HT1080 (cell line): ENCODE results near the gene THSD7A. TPM values are rescaled to one million over a fixed set of nuclear protein-coding genes. Genes with fewer than 3 reads are reported as not detected.

Experiments used
- DNase-seq: peaks from one replicate; pipeline ENCODE4 v3.0.0-alpha.2; 2015; ENCODE audit warnings: low read depth
- total RNA-seq: library from RNA; depleted of rRNA; stranded (reverse); fragments of >200 nt; shearing (Covaris generic); gene quantifications from 2 replicates; pipeline ENCODE4 v1.2.3, GENCODE V29; 2014

THSD7A gene
- total RNA-seq, 1 experiment from 2014 or later: not detected

GRCh38 chr7:11751315-11751714 is 80.7 kb downstream of the THSD7A start:
- no peak for DNase-seq

DNA sequence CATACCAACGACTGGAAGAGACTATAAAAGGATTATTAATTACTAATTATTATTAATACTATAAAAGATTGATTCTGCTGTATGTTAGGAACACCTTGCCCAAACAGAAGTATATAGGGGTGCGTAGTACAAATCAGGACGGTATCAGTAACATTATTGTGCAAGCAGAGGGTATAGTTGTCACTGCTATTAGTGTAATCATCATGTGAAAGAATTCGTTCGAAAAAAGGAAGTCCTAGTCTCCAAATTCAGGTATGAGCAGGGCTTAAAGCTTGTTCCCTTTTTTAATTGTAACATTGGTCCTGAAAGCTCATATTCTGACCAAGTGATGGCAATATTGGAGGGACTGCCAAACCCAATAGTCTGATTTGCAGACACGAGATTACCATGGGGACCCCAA is 81.8 kb downstream of the THSD7A start:
- DNase-seq: no peak

DNA sequence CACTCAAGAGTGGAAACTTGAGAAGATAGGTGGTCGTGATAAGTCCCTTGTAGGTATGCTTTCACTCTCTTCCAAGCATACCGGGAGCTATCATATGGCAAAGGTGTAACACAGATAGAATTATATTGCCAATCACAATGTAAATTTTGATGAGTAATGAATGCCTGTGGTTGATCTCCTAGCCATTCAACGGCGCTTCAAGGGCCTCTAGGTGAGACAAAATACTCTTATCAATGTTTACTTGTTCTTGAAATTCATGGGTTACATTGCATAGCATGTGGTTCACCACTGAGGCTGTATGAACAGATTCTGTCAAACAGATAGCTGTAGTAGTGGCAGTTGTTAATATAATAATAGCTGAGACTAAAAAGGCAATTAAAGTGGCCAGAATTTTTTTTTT is 82.4 kb downstream of the THSD7A start:
- no peak for DNase-seq

DNA sequence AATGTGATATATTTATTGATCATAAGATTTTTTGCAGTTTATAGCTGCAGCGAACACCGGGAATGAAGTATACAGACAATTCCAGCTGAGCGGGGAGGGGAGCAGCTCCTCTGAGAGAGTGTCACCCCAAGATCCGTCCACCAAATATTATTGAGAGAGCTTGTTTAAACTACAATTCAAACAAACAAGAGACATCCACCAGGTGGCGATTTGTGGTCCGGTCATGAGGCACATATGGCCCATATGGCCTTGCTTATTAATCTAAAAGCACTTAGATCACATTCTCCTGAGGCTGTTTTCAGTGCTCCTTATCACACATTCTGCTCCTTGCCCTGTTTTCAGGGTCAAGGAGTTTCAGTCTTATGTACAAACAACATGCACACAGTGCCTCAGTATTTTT is 83.1 kb downstream of the THSD7A start:
- DNase-seq: no peak

DNA sequence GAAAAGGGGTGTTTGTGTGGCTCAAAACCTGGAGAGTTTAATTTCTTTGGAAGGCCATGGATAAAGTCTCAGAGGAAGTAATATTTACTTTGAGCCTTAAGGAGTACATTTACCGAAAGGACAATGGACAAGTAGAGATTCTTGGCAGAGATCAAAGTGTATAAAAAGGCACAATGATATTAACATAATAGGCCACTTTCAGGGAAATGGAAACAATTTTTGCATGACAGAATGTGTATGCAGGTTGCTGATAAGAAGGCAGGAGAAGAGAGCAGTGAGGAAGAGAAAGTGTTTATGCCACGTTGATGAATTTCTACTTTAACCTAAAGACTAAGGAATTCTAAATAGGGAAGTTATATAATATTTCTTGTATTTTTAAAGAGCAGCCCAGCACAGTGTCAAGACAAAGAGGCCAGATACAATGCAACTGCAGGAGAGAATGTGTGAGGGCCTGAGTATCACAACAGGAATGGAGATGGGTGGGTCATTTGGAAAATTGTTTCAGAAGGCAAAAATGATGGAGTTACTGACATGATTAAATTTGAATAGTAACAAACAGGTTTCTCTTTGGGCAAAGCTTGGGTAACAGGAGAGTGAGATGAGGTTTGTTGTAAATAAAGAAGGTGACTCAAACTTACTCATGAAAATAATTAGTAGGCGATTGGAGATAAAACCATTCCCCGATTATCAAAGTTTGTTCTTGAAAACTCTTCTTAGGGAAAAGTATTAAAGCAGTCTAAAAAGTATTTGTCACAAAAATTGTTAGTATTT is 84.1 kb downstream of the THSD7A start:
- DNase-seq: no peak

- no peak for DNase-seq
These were observed 85.4 kb downstream of the THSD7A start for GRCh38 chr7:11746591-11746990.

GRCh38 chr7:11743548-11743947 is 88.5 kb downstream of the THSD7A start:
- no peak for DNase-seq

- no peak for DNase-seq
These were observed 89.0 kb downstream of the THSD7A start for GRCh38 chr7:11743016-11743415.

DNA sequence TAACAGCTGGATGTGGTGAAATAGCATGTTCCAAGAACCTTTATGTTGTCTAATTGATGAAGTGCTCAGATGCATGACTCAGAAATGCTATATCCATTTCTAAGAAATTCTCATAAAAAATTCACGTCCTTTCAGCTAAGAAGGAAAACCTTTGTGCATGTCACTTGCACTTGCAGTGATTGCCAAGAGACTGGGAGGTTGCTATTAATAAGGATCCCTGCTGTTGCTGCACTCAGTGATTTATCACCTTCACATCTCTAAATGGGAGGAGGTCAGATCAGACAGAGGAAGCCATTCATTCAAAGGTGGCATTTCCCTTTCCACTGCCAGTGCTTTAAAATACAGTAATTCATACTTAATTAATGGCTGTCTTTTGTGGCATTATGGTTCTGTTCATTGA is 89.5 kb downstream of the THSD7A start:
- DNase-seq: no peak

DNA sequence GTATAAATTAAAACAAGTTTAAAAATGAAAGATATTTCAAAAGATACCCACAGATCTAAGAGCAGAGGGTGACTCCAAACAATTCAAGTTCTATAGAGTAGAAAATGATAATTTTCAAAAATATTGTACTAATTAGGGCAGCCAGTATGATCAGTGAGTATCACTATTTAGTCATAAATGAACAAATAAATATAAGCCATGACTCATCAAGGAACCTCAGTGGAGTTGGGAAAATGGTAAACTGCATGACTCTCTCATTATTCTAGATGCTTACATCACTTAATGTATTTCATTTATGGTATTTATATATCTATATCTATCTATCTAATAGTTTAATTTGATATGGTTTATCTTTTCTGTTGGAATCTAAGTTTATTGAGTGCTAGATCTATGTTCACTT is 94.3 kb downstream of the THSD7A start:
- DNase-seq: no peak

DNA sequence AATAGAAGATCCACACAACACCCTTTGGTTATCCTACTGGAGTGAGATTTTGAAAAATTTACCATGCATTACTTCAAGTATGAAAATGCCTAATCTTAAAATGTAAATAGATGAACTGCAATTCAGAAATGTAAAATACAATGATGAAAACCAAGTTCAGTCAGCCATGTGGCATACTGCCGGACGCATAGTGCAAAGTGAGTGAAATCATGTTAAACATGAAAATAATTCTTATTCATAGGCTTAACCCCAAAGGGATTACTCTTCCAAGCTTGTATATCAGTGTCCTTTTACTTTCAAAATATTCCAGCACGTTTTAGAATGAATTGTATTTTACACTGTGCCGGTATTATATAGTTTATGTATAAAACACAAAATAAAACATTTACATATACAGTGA is 99.8 kb downstream of the THSD7A start:
- no peak for DNase-seq

- DNase-seq: no peak
These were observed 101.3 kb downstream of the THSD7A start for GRCh38 chr7:11730725-11731124.

GRCh38 chr7:11727864-11728263 is 104.1 kb downstream of the THSD7A start:
- no peak for DNase-seq

DNA sequence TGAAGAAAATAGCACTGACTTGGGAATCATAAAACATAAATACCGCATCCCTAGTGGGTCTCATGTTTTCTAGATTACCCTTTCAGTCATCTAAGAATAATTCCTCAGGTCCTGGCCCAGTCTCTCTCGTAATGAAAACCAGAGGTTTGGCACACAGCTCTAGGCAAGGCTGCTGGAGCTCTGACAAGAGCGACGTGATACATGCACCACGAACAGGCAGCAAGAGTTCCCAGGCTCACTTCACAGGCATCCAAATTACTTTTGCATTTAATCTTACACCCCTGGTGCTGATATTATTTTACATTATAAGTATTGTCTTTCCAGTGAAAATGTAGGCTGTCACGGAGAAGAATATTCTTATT is 105.2 kb downstream of the THSD7A start:
- no peak for DNase-seq

GRCh38 chr7:11726001-11726793 is 105.8 kb downstream of the THSD7A start:
- DNase-seq: no peak

DNA sequence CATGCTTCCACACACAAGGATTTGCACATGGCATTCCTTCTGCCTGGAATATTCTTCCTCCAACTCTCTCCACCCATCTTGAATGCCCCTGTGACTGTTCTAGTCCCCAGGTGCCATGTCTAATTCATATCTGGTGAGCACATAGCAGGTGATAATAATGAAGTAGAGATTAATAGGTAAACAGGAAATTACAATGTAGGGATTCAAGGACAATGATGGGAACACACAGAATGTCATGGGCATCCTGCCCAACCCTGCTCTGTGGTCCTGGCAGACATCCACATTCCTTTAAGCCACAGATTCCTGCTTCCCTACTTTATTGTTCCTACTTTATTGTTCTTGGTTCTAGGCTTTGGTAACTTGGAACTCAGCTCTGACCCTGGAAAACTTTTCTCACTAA is 115.8 kb downstream of the THSD7A start:
- DNase-seq: peak; percentile 82

- DNase-seq: no peak
These were observed 117.3 kb downstream of the THSD7A start for GRCh38 chr7:11714676-11715075.

- DNase-seq: no peak
These were observed 117.8 kb downstream of the THSD7A start for GRCh38 chr7:11714205-11714604.

DNA sequence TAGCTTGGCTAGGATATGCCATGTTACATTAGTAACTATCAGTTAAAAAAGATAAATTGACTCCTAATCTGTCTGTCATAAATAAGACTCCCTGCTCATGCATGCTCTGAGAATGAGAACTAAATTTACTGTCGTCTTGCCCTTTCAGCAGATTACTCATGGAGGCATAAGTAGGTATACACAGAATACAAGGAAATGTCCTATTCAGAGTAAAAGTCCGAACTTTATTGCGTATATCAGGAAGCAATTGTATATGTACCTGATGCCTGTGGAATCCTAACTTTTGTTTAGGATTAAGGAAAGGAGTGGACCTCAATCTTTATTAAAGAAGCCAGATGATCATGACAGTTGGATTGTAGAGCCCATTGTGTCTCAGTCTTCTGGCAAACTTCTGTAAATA is 118.6 kb downstream of the THSD7A start:
- DNase-seq: no peak

GRCh38 chr7:11710377-11710776 is 121.6 kb downstream of the THSD7A start:
- DNase-seq: no peak

DNA sequence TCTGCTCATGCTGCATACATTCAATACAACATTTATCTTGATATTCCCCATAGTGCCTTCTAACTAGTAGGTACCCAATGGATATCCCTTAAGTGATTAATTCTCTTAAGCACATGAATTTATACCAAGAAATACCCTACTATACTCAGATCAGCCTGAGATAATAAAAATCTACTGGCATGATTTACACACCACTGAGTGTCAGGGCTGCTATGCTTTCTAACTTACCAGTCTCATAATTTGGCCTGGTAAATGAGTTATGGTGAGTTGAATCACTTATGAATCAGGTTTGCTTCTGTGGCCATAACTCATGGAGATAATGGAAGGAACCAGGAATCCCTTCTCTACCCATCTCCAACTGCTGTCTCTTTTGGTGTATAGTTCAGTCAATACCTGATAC is 122.8 kb downstream of the THSD7A start:
- no peak for DNase-seq

GRCh38 chr7:11707606-11708193 is 124.3 kb downstream of the THSD7A start:
- DNase-seq: no peak
